Cardiac septum (tissue), 1 donor: ENCODE measurements around the gene KLHL7. TPM values are rescaled to one million over a fixed set of nuclear protein-coding genes. Genes with fewer than 3 reads are reported as not detected.
"Not testable (repeated sequence)": the region's sequence is repeated elsewhere in the genome, so short reads cannot be mapped to it uniquely, and the experiment has no call there.

Experiments used
- DNase-seq: peaks from one replicate; pipeline ENCODE4 v3.0.0-alpha.2; 2020; ENCODE audit warnings: low spot score
- intact Hi-C: fragments of 100-400 bp; cut with DNase I; formaldehyde crosslinking; loops from one replicate; pipeline ENCODE4 v1.14.0; 2022
- total RNA-seq: library from RNA; stranded (reverse); fragmentation: NEBNext Ultra II Directional; extraction: Animal tissue kit (Norgen Biotek cat#: 25700); gene quantifications from one replicate; pipeline ENCODE4 v1.2.1, GENCODE V29; 2021
- donor health status: DM: no; HTN: no; CAD: no.

Gene KLHL7
- total RNA-seq, 1 donor from 2014 or later: 103 TPM

- DNase-seq: peak; percentile 78
- intact Hi-C loops: loop anchor here (2.0 kb wide), 1 partner anchor 141 kb away; the partner anchor contains the start of gene GPNMB
These were observed 655 bp downstream of the KLHL7 start for GRCh38 chr7:23106057-23106822.

GRCh38 chr7:23106823-23107663 is 1.5 kb downstream of the KLHL7 start:
- intact Hi-C loops: loop anchor here (2.0 kb wide), 1 partner anchor 140 kb away; the partner anchor contains the start of gene GPNMB
- no peak for DNase-seq

GRCh38 chr7:23107781-23108180 is 2.2 kb downstream of the KLHL7 start:
- intact Hi-C loops: loop anchor here (2.0 kb wide), 1 partner anchor 139 kb away; the partner anchor contains the start of gene GPNMB
- DNase-seq: no peak

GRCh38 chr7:23108995-23109394 is 3.4 kb downstream of the KLHL7 start:
- intact Hi-C loops: no loop called here
- no peak for DNase-seq

- no peak for DNase-seq
- intact Hi-C loops: no loop called here
These were observed 3.9 kb downstream of the KLHL7 start for GRCh38 chr7:23109470-23109869.

- DNase-seq: no peak
- intact Hi-C loops: no loop called here
These were observed 9.3 kb downstream of the KLHL7 start for GRCh38 chr7:23114896-23115295.

- no peak for DNase-seq
- intact Hi-C loops: no loop called here
These were observed 10.4 kb downstream of the KLHL7 start for GRCh38 chr7:23115991-23116390.

GRCh38 chr7:23117841-23118240 is 12.3 kb downstream of the KLHL7 start:
- intact Hi-C loops: no loop called here

GRCh38 chr7:23120106-23120505 is 14.5 kb downstream of the KLHL7 start:
- no peak for DNase-seq
- intact Hi-C loops: no loop called here

More at GRCh38 chr7:23117841-23118240, 12.3 kb downstream of the KLHL7 start:
- DNase-seq: no peak

- DNase-seq: no peak
- intact Hi-C loops: no loop called here
These were observed 15.6 kb downstream of the KLHL7 start for GRCh38 chr7:23121165-23121564.

- intact Hi-C loops: no loop called here
- no peak for DNase-seq
These were observed 17.4 kb downstream of the KLHL7 start for GRCh38 chr7:23123007-23123406.

GRCh38 chr7:23123465-23123864 is 17.9 kb downstream of the KLHL7 start:
- no peak for DNase-seq
- intact Hi-C loops: no loop called here

- no peak for DNase-seq
- intact Hi-C loops: no loop called here
These were observed 23.5 kb downstream of the KLHL7 start for GRCh38 chr7:23129036-23129435.

- DNase-seq, intact Hi-C loops: not testable (repeated sequence)
These were observed 26.2 kb downstream of the KLHL7 start for GRCh38 chr7:23131799-23132198.

- intact Hi-C loops: no loop called here
- no peak for DNase-seq
These were observed 28.2 kb downstream of the KLHL7 start for GRCh38 chr7:23133797-23134196.

- intact Hi-C loops: no loop called here
- no peak for DNase-seq
These were observed 30.2 kb downstream of the KLHL7 start for GRCh38 chr7:23135755-23136154.

GRCh38 chr7:23136216-23136615 is 30.6 kb downstream of the KLHL7 start:
- DNase-seq: no peak
- intact Hi-C loops: no loop called here

- intact Hi-C loops: no loop called here
- DNase-seq: no peak
These were observed 52.1 kb downstream of the KLHL7 start for GRCh38 chr7:23157679-23158078.

- intact Hi-C loops: no loop called here
- no peak for DNase-seq
These were observed 53.0 kb downstream of the KLHL7 start for GRCh38 chr7:23158546-23158945.

- DNase-seq: no peak
- intact Hi-C loops: no loop called here
These were observed 55.9 kb downstream of the KLHL7 start for GRCh38 chr7:23161482-23161881.

- no peak for DNase-seq
- intact Hi-C loops: no loop called here
These were observed 59.3 kb downstream of the KLHL7 start for GRCh38 chr7:23164846-23165245.
